Adrenal gland (tissue), 5 donors: Measurements from ENCODE around the gene POLE3.

ENCODE experiments used
- CTCF ChIP-seq, 6 experiments: fragments of 450-650 bp in 4 of 6; fragments of 200-600 bp in 2 of 6; sonication (generic) in 1 of 6; IDR thresholded peaks; 1 replicate in 5 of 6; 2 replicates in 1 of 6; pipeline versions ENCODE4 v1.5.1 to v1.8.0; 2016 to 2021; ENCODE audit warnings: antibody characterized with exemption in 6 of 6, mild to moderate bottlenecking in 2 of 6, moderate library complexity in 1 of 6
- POLR2A ChIP-seq, 2 donors: fragments of 450-650 bp; IDR thresholded peaks; one replicate each; pipeline ENCODE4 v1.6.1; 2017; ENCODE audit warnings: antibody characterized with exemption in 2 of 2, mild to moderate bottlenecking in 2 of 2, moderate library complexity in 1 of 2
- donor health status: DM: no; HTN: no; CAD: no.

GRCh38 chr9:113386571-113387393 is 23.7 kb downstream of the POLE3 start:
- TF ChIP-seq POLR2A (IDR thresholded peaks at IDR 0.05) (no peak), CTCF (IDR thresholded peaks at IDR 0.05) (no peak)
